NT2/D1 (cell line): ENCODE measurements around the gene GPR132.

Experiments used
- SUZ12 ChIP-seq: IDR thresholded peaks from 2 replicates; pipeline ENCODE4 v1.6.1; 2011; ENCODE audit not compliant: insufficient read length, insufficient read depth; ENCODE audit errors: extremely low read depth
- YY1 ChIP-seq: IDR thresholded peaks from 2 replicates; pipeline ENCODE4 v1.6.1; 2011; ENCODE audit not compliant: insufficient read length, insufficient read depth

- TF ChIP-seq SUZ12 (no peak), YY1 (no peak)
Measured at GRCh38 chr14:105058521-105059034, 6.7 kb downstream of the GPR132 start.
